HG03432 (cell line): Measurements from ENCODE around the gene MXD4.

Source experiments
- ATAC-seq: cut with Tn5 transposase; IDR thresholded peaks from one replicate; pipeline ENCODE4 v1.9.1; 2021; ENCODE audit warnings: mild to moderate bottlenecking, moderate library complexity; ENCODE audit not compliant: unreplicated experiment

MXD4 gene, protein sequence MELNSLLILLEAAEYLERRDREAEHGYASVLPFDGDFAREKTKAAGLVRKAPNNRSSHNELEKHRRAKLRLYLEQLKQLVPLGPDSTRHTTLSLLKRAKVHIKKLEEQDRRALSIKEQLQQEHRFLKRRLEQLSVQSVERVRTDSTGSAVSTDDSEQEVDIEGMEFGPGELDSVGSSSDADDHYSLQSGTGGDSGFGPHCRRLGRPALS

DNA sequence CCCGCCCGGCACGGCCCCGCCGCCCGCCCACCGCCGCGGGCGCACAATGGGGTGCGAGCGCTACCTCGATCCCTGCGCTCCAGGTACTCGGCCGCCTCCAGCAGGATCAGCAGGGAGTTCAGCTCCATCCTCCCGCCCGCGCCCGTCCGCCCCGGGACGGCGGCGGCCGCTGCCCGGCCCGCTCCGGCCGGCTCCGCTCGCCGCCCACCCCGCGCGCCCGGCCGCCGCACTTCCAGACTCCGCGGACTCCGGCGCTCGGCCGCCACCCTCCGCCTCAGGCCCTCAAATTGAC lies at the start of gene MXD4:
TSS of gene MXD4 (minus strand) at position 257 of the 292 bp plus-strand sequence. CDS start at position 128, 129 bp downstream.
- peak; percentile 4 for ATAC-seq

DNA sequence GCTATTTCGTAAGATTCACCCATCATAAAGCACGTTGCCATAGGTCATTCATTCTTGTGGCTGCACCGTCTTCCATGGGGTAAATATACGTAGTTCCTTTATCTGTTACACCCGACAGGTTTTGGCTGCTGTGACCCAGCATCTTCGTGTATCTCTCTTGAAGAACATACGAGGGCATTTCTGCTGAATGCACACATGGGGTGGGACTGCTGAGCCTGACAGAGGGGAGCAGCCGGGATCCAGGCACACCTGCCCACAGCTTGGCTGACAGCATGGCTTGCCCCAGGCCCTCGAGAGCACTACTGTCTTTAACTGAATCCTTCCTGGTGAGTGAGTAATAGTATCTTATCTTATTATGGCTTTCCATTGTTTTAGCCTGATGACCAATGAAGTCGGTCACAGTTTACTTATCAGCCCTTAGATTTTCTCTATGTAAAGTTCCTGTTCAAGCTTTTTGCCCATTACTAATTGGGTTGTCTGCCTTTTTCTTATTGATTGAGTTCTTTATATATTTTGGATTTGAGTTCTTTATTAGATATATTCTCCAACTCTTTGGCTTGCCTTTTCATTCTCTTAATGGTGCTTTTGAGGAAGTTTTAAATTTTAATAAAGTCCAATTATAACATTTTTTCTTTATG lies 45.0 kb upstream of the MXD4 start:
- no peak for ATAC-seq

DNA sequence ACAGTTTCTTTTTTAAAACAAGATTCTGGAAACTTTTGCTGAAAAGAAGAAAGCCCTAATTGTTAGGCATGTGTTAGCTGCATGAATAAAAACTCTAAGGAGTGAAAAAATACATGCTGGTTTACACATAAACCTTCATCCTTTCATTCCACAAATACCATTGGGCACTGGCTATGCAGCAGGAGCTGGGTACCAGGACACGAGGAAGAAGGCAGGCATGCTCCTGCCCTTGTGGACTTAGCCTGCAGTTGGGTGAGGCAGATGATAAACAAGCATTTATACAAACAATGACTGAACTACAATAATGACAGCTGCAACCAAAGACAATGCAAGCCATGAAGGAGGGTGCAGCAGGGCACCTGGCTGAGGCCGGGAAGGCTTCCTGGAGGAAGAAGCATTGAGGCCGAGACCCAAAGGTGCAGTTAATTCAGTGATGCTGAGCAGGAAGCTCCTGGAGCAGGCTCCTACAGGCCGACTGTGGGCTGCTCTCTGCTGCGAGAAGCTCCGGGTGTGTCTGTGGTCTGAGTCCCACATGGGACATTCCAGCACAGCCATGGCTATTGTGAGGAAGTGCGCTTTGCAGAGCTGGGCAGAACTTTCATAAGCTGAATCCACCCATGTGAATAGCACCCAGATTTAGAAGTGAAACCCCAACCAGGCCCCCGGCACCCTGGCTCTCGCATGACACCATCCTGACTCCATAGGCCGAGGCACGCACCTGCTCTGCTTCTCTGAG lies 44.0 kb upstream of the MXD4 start:
- ATAC-seq, result no peak

DNA sequence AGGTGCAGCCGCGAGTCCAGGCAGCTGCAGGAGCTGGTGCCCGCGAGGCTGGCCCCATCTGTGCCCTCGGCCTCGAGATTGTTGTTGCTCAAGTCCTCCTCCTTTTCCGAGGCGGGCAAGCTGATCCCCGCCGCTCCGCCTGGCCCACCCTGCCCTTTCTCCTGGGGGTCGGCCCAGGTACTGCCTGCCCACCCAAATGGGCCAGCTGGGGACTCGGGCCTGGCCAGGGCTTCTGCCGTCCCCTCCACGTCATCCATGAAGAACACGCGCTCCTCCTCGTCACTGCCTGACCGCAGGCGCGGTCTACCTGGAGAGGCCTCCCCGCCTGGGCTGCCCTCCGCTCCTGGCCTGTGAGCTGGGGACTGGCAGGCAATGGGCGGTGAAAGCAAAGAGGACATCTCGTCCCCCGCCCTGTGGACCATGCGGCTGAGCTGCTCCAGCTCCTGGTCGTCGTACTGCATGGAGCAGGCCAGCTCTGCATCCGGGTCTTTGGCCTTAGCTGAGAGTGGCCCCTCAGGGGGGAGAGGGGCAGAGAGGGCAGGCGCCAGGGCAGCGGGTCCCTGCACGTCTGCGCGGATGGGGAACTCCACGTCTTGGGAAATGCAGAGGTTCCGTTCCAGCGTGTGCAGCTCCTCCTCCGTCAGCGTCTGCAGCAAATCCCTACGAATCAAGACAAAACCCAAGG lies 43.1 kb upstream of the MXD4 start:
- ATAC-seq, result no peak

DNA sequence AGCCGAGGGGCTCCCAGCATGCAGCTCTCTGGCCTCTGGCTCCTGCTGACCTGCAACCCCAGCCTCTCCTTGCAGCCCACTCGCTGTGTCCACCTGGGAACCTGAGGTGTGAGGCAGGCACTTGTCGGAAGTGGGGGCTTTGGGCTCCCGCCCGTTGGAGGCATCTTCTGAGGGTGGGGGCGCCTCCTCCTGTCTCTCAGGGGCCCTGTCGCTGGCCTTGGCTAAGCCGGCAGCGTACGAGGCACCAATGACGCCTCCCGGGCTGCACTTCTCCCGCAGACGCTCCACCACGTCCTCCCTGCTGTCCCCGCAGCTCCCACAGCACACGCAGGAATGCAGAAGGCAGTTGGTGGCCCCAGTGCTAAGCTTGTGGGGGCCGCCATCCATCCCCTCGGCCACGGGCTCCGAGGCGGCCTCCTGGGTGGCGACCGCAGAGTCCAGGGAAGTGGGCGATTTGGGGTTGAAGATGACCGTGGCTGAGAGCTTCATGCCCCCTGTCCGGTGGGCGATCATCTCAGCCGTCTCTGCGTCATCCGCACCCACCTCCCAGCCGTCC lies 42.5 kb upstream of the MXD4 start:
- no peak for ATAC-seq

DNA sequence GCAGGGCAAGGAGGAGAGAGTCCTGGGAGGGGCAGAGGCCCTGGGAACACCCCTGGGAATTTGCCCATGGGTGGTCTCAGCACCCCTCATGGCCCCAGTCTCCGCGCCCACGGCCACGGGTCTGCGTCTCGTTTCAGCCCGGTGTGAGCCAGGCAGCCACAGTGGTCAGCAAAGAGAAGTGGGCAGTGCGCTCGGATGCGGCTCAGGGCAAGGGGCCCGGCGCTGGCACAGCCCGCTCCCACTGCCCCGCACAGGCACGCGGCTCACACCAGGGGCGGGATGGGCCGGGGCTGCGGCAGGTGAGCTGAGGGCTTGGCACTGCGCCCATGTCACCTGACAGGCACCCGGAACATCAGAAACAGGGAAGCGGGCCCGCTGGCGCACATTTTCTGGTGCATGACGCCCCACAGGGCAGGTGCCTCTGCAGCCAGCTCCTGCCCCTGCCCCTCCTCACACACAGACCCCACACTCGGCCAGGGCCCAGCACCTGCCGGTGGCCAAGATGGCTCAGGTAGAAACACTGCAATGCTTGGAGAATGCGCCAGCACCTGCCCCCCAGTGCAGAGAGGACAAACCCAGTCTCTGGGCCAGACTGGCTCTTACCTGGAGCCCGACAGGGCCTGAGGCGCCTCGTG lies 41.9 kb upstream of the MXD4 start:
- ATAC-seq, result no peak

DNA sequence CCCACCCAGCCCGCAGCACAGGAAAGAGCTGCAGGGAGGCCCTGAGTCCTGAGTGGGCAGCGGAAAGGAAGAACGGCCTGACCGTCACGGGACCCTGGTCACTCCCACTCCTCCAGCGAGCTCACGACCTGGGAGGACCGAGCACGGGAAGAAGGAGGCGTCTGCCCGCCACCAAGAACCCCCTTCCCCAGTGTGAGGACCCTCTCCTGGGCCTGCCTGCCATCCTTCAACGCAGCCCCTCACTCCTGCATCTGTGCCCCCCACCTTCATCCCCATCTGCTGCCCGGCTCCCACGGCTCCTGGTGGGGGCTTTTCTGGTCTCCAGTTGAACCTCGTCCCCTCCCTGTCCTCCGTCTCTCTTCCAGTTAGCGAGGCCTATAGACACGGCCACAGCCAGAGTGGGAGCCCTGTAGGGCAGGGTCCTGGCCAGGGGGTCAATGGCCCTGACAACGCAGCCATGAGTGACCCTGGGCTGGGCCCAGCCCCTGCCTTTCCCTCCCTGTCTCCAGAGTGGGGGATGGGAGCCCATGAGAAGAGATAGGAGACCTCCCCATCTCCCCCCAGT lies 41.3 kb upstream of the MXD4 start:
- no peak for ATAC-seq

DNA sequence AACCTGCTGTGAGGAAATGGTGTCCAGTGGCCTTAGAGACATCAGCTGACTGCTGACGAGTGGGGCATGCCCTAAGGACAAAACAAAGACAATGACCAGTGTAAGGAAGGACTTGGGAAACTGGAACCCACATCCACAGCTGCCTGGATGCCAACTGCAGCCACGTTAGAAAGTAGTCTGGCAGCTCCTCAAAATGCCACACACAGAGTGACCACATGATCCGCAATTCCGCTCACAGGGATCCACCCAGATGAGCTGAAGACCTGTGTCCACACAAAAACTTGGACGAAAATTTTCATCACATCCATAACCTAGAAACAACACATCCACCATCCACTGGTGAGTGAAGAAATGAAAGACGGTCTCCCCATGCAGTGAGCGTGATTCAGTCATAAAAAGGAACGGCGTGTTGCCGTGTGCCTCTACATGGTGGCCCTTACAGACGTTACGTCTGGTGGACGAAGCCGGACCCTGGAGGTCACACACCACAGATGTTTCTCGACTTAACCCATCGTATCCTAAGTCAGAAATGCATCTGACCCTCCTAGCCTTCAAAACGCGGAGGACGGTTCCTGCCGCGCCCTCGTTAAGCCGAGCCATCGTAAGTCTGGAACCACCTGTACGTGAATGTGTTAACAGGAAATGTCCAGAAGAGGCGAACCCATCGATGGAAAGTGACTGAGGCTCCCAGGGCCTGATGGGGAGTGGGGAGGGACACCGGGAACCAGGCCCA lies 40.6 kb upstream of the MXD4 start:
- no peak for ATAC-seq

DNA sequence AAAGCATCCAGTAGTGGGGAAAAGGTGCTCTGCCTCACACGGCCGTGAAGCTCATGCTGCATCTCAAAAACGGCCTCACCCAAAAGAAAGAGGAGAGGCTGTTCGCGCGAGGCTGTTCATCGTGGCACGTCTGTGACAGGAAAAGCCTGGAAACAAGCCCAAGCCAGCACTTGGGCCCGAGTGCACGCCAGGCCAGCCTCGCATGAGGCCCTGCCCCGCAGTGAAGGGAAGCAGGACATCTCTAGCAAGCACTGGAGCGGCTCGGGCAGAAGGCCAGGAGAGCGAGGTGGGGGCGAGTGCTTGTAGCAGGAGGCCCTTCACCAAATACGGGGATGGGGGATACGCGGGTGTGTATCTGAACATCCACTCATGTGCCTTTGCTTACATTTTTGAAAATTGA lies 39.9 kb upstream of the MXD4 start:
- ATAC-seq, result no peak

DNA sequence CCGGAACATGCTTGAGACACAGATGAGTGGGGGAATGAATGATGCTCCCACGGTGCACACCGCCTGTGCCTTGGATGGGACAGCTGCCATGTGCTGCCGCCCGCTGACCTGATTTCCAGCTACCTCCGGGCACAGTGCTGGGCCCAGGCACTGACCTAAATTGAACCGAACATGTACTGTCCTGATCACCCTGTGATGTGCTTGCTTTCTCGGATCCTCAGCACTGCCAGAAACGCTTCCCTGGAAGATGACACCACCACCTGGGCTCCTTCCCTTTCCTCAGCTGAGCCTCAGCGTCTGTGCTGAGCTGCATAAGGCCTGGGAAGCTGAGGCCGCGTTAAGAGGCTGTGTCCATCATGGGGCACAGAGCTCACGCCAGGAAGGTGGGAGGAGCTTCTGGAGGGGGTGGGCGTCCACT lies 39.3 kb upstream of the MXD4 start:
- no peak for ATAC-seq

DNA sequence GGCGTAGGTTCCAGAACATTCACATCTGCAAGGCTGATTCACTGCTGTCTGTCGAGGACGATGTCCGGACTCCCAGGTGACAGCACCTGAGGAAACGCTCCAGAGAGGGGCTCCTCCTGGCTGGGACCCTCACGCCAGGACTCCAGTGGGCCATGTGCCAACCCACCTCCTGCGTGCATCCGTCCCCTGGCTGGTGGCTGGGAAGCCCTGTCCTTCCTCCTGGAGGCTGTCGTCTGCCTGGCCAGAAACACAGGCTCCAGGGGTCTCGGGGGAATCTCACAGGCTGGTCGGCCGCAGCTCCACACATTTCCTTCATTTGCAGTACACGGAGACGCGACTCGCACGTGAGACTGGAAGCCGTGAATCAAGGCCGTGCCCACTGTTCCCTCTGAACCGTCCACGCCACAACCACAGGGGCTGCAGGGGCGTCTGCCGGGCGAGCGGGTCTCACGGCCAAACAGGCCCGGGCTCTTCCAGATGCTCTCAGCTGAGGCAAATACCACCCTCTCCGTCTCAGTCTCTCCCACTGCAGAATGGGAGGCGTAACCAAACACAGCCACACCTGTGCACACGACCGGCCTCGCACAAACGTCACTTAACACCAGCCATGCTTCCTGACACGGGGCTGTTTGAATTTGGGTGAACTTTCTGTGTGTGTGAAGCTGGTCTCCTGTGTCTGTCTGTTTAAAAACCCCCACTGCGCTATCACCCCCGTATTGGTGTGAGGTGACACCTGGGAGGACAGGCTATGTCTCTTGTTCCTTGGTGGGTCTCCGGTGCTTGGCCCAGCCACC lies 38.7 kb upstream of the MXD4 start:
- no peak for ATAC-seq

DNA sequence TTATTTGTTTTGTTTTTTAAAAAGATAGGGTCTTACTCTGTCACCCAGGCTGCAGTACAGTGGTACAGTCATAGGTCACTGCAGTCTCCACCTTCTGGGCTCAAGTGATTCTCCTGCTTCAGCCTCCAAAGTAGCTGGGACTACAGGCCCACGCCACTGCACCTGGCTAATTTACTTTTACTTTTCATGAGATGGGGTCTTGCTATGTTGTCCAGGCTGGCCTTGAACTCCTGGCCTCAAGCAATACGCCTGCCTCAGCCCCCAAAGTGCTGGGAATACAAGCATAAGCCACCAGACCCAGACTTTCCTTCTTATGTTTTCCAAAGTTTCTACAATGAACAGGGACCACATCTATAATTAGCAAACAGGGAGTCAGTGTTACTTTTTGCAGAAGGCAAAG lies 37.9 kb upstream of the MXD4 start:
- ATAC-seq, result no peak

DNA sequence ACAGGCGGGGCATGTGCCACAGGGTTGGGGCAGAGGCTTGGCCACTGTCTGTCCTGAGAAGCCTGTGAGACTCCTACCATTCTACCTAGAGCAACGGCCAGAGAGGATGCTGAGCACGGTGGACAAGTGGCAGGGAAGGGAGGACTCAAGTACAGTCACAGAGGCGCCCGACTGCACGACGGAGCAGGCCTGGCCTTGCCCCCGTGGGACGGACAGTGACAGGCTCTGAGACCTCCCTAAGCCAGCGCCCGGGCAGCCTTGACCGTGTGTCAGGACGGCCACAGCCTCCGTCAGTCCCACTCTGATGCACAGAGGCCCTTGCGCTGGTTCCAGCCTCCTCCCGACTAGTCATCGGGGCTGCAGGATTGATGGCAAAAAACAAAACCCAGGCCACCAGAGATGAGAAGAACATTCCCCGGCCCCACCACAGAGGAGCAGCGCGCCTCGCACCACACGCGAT lies 36.7 kb upstream of the MXD4 start:
- ATAC-seq, result no peak

DNA sequence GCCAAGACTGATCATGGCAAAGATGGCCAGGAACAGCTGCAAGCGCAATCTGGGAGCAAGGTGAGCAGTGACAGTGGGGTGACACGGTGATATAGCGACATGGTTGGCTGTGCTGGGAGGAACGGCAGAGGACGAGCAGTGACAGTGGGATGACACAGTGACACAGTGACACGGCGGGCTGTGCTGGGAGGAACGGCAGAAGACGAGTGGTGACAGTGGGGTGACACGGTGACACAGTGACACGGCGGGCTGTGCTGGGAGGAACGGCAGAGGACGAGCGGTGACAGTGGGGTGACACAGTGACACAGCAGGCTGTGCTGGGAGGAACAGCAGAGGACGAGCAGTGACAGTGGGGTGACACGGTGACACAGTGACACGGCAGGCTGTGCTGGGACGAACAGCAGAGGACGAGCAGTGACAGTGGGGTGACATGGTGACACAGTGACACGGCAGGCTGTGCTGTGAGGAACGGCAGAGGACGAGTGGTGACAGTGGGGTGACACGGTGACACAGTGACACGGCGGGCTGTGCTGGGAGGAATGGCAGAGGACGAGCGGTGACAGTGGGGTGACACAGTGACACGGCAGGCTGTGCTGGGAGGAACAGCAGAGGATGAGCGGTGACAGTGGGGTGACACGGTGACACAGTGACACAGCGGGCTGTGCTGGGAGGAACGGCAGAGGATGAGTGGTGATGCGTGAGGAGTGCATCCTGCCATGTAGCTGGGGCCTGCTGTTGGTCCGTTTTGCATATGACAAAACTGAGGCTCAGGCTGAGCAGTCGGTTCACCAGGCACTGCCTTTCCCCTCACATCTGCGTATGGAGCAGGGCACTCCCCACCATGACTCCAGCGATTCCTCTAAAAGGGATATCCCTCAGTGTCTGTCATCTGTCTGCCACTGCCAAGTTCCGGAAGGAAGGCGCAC lies 36.0 kb upstream of the MXD4 start:
- ATAC-seq, result no peak

DNA sequence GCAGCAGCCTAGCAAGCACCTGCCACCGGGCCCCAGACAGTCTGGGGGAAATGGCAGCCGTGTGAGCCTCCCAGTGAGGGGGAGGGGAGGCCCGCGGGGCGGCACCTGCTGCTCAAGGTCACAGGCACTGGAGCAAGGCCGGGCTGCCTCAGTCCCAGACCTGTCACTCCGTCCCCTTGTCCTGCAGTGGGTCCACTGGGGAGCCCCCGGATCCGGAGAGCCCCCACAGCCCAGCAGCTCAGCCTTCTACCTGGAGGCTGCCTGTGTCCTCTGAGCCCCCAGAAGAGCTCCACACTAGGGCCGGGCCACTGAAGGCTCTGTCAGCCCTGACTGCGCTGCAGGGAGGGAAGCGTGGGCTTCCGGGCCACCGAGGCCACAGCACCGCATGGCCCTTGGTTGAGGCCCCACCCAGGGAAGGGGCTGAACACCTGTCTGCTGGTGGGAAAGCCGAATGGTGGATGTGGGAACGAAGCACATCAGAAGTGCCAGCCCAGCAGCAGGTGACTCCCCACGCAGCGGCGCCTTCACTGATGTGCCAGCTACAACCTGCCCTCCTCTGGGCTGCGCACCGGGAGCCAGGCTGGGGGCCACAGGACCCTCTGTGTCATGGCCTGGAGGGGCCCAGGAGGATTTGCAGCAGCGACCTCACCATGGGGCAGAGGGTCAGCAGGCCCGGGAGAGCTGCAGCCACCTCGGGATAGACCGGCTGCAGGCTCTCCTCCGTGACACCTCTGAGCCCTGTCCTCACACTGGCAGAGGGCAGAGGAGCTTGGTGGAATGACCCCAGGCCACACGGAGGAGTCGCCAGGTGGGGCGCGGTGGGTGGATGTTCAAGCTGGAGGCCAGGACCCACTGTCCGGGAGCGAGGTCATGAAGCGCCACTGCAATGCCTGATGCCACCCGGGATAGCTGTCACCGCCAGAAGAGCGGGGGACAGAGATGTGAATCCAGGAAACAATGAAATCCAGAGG lies 35.0 kb upstream of the MXD4 start:
- no peak for ATAC-seq

DNA sequence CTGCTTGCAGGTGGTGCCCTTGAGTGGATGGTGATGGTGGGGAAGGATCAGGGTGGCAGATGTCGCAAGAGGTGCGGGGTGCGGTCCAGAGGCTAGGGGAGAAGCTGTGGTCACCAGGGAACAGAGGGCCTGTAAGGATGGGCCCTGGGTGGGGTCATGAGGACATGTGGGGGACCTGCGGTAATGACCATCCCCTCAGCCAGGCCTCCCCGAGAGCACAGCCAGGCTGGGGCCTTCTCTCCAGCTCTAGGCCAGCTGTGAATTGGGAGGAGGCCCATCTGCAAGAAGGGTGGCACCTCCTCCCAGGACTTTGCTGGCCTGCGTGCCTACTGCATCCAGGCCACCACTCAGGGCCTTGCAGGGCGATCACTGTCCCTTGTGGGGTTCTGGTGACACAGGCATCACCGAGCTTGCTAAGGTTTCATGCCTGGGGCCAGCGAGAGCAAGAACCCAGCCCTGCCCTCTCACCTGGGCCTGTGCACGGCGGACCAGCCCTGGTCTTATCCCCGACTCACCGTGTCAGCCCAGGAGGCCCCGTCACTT lies 34.1 kb upstream of the MXD4 start:
- ATAC-seq, result no peak

DNA sequence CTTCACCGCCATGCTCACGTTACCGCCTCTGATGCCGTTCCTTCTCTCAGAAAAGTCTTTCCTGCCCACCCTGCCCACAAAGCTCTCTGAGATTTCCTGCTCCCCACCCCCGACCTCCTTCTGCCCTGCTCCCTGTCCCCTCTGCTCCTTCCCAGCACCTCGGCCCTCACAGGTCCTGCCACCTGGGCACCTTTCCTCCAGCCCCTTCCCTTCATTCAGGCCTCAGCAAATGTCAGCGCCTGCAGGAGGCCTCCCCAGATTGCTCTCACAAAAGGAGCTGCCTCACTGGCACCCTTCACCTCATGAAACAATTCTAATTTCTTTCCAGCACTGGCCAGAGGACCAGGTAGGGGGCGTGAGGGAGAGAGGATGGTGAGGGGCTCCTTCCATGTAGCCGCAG lies 33.6 kb upstream of the MXD4 start:
- no peak for ATAC-seq
